H1 (cell line): Measurements from ENCODE around the gene COL27A1. TPM values are rescaled to one million over a fixed set of nuclear protein-coding genes. Genes with fewer than 3 reads are reported as not detected.

ENCODE experiments used
- BCL11A ChIP-seq, 2 experiments: IDR thresholded peaks; one replicate each; pipeline ENCODE4 v1.6.1; 2011; ENCODE audit warnings: low read depth in 2 of 2, low read length in 2 of 2, mild to moderate bottlenecking in 2 of 2
- HDAC6 ChIP-seq: IDR thresholded peaks from one replicate; pipeline ENCODE4 v1.7.1; 2012; ENCODE audit warnings: low read depth, mild to moderate bottlenecking, inconsistent platforms, low read length, moderate library complexity
- YY1 ChIP-seq: IDR thresholded peaks from 2 replicates; pipeline ENCODE4 v1.6.1; 2011; ENCODE audit warnings: low read depth, mild to moderate bottlenecking, low read length
- ZNF274 ChIP-seq: IDR thresholded peaks from 2 replicates; pipeline ENCODE4 v1.7.0; 2012; ENCODE audit warnings: low read length, borderline replicate concordance; ENCODE audit errors: extremely low read depth
- polyA plus RNA-seq, 7 experiments: library from polyadenylated mRNA; depleted of rRNA in 3 of 7; stranded (reverse) in 5 of 7; unstranded in 2 of 7; fragments of >200 nt in 5 of 7; fragments of 200-250 nt in 2 of 7; gene quantifications; 1 replicate in 5 of 7; 2 replicates in 1 of 7; 4 replicates in 1 of 7; pipeline versions ENCODE4 v1.2.1 to v1.2.3, GENCODE V29; 2011 to 2013; ENCODE audit warnings: missing spikeins in 2 of 7, mixed read lengths in 2 of 7
- total RNA-seq: library from RNA; stranded (reverse); fragmentation: NEBNext Ultra II Directional; extraction: Animal tissue kit (Norgen Biotek cat#: 25700); gene quantifications from 2 replicates; pipeline ENCODE4 v1.2.1, GENCODE V29; 2021

The COL27A1 gene
- total and polyA plus RNA-seq, 2 of the 8 experiments (the other 6 are each of a cell fraction or from before 2014, with no cell fraction given): 15.1 to 22.8 TPM

GRCh38 chr9:114212826-114213225 is 57.5 kb downstream of the COL27A1 start (continued):
- TF ChIP-seq ZNF274: no peak
- TF ChIP-seq HDAC6: no peak
- TF ChIP-seq YY1: no peak
- no peak for TF ChIP-seq BCL11A (IDR thresholded peaks at IDR 0.05; ENCODE audit: low read depth in 2 of 2, low read length in 2 of 2)
